CD8-positive, alpha-beta memory T cell (primary cell): ENCODE data around the gene SFTPB. TPM values are rescaled to one million over a fixed set of nuclear protein-coding genes. Genes with fewer than 3 reads are reported as not detected.
"Not testable (repeated sequence)": the region's sequence is repeated elsewhere in the genome, so short reads cannot be mapped to it uniquely, and the experiment has no call there.

Experiments
- CTCF ChIA-PET: fragments of 350-600 bp; sonication (Branson Sonifier 250); formaldehyde crosslinking; loops from one replicate; lab custom pipeline; 2021; ENCODE audit warnings: antibody characterized with exemption; lab: Charles Lee
- POLR2A ChIA-PET: fragments of 350-600 bp; sonication (Branson Sonifier 250); formaldehyde crosslinking; loops from one replicate; lab custom pipeline; 2021; ENCODE audit warnings: antibody characterized with exemption; lab: Charles Lee
- DNase-seq, 5 donors: peaks; one replicate each; pipeline versions ENCODE4 v3.0.0 to v3.0.0-alpha.2; 2020 to 2022; ENCODE audit warnings: mixed read lengths in 1 of 5
- H3K27ac ChIP-seq: one replicate; pipeline ENCODE4 v1.7.0; 2013; ENCODE audit warnings: low read depth, mild to moderate bottlenecking, low read length, moderate library complexity
- H3K27me3 ChIP-seq: 2 replicates; pipeline ENCODE4 v1.7.0; 2013; ENCODE audit warnings: low read length, mild to moderate bottlenecking; ENCODE audit not compliant: insufficient read depth, poor library complexity, severe bottlenecking
- H3K36me3 ChIP-seq: 2 replicates; pipeline ENCODE4 v1.7.0; 2013; ENCODE audit warnings: mild to moderate bottlenecking, low read length, moderate library complexity; ENCODE audit not compliant: insufficient read depth
- H3K4me1 ChIP-seq: 2 replicates; pipeline ENCODE4 v1.7.0; 2013; ENCODE audit warnings: mild to moderate bottlenecking, low read length, moderate library complexity; ENCODE audit not compliant: insufficient read depth
- H3K4me3 ChIP-seq: 2 replicates; pipeline ENCODE4 v1.7.0; 2013; ENCODE audit warnings: mild to moderate bottlenecking, low read length
- H3K9me3 ChIP-seq: 2 replicates; pipeline ENCODE4 v1.7.0; 2013; ENCODE audit warnings: mild to moderate bottlenecking, low read length
- H3K27ac Mint-ChIP-seq, 8 donors: one replicate each; pipeline ENCODE4 v1.8.0; 2020 to 2021; ENCODE audit warnings: mixed read lengths in 8 of 8, mild to moderate bottlenecking in 6 of 8, inconsistent platforms in 3 of 8, moderate library complexity in 3 of 8
- H3K27me3 Mint-ChIP-seq, 2 donors: one replicate each; pipeline ENCODE4 v1.8.0; 2020 to 2021; ENCODE audit warnings: mixed read lengths in 2 of 2, mild to moderate bottlenecking in 1 of 2, moderate library complexity in 1 of 2
- H3K36me3 Mint-ChIP-seq, 3 donors: one replicate each; pipeline ENCODE4 v1.8.0; 2020 to 2021; ENCODE audit warnings: mixed read lengths in 3 of 3, inconsistent platforms in 1 of 3, mild to moderate bottlenecking in 1 of 3
- H3K4me1 Mint-ChIP-seq, 3 donors: one replicate each; pipeline ENCODE4 v1.8.0; 2020 to 2021; ENCODE audit warnings: mixed read lengths in 3 of 3, inconsistent platforms in 1 of 3, mild to moderate bottlenecking in 1 of 3
- H3K4me3 Mint-ChIP-seq, 7 donors: one replicate each; pipeline ENCODE4 v1.8.0; 2020 to 2021; ENCODE audit warnings: mixed read lengths in 7 of 7, mild to moderate bottlenecking in 6 of 7, moderate library complexity in 4 of 7, inconsistent platforms in 2 of 7
- H3K9me3 Mint-ChIP-seq, 5 donors: one replicate each; pipeline ENCODE4 v1.8.0; 2020 to 2022; ENCODE audit warnings: mixed read lengths in 5 of 5, mild to moderate bottlenecking in 3 of 5, moderate library complexity in 2 of 5, inconsistent platforms in 1 of 5
- polyA plus RNA-seq: library from polyadenylated mRNA; unstranded; fragments of 300-500 nt; fragmentation: Illumina TruSeq; gene quantifications from one replicate; pipeline ENCODE4 v1.2.3, GENCODE V29; 2021
- total RNA-seq, 2 experiments: library from RNA; stranded (reverse); gene quantifications; one replicate each; pipeline ENCODE4 v1.2.3, GENCODE V29; 2021

Gene SFTPB
- total and polyA plus RNA-seq, 3 experiments from 2014 or later = not detected

- H3K4me3 Mint-ChIP-seq, H3K4me3 ChIP-seq, POLR2A ChIA-PET, DNase-seq, H3K9me3 ChIP-seq, H3K4me1 ChIP-seq, H3K27me3 ChIP-seq, H3K27ac ChIP-seq, H3K27me3 Mint-ChIP-seq, H3K36me3 ChIP-seq, H3K9me3 Mint-ChIP-seq, H3K4me1 Mint-ChIP-seq: not testable (repeated sequence)
- H3K27ac Mint-ChIP-seq = peak overlapping the region in 2 of 8 donors; percentile 23 to 51
- H3K36me3 Mint-ChIP-seq = peaks cover 0 to 45% (median 6%) of the 10 kb centered on the region in 3 donors
- CTCF ChIA-PET = interaction anchor here (2.9 kb wide), 1 partner anchor 20 kb away, joined by 15 read pairs; no protein-coding TSS in a partner anchor
Observed at GRCh38 chr2:85657399-85657798, 10.6 kb downstream of the SFTPB start.

GRCh38 chr2:85656468-85656867, 11.5 kb downstream of the SFTPB start:
- H3K36me3 ChIP-seq = peaks cover 4% of the 10 kb centered on the region
- no peak overlapping the region for H3K4me3 Mint-ChIP-seq
- no peaks in the 10 kb centered on the region for H3K9me3 Mint-ChIP-seq
- no peaks in the 10 kb centered on the region for H3K27me3 ChIP-seq
- peaks cover 0 to 51% (median 9%) of the 10 kb centered on the region in 3 donors for H3K36me3 Mint-ChIP-seq
- DNase-seq = no peak
- H3K27ac ChIP-seq = no peak overlapping the region
- no peaks in the 10 kb centered on the region for H3K27me3 Mint-ChIP-seq
- peak overlapping the region in 1 of 8 donors; percentile 66 for H3K27ac Mint-ChIP-seq
- ChIA-PET POLR2A (no interaction called here), CTCF (no interaction called here)
- peaks cover 4 to 7% (median 6%) of the 10 kb centered on the region in 3 donors for H3K4me1 Mint-ChIP-seq
- H3K4me3 ChIP-seq = no peak overlapping the region
- H3K4me1 ChIP-seq = no peaks in the 10 kb centered on the region
- H3K9me3 ChIP-seq = no peaks in the 10 kb centered on the region

- Mint-ChIP-seq H3K4me1 (peaks cover 4 to 7% (median 6%) of the 10 kb centered on the region in 3 donors), H3K9me3 (no peaks in the 10 kb centered on the region), H3K36me3 (peaks cover 0 to 56% (median 9%) of the 10 kb centered on the region in 3 donors), H3K27me3 (no peaks in the 10 kb centered on the region), H3K27ac (peak overlapping the region in 3 of 8 donors; percentile 27 to 54 (median 38)), H3K4me3 (peak overlapping the region in 1 of 7 donors; percentile 38)
- Histone ChIP-seq H3K4me1 (no peaks in the 10 kb centered on the region), H3K9me3 (no peaks in the 10 kb centered on the region), H3K36me3 (peaks cover 4% of the 10 kb centered on the region), H3K27me3 (no peaks in the 10 kb centered on the region), H3K4me3 (no peak overlapping the region), H3K27ac (no peak overlapping the region)
- POLR2A ChIA-PET = no interaction called here
- CTCF ChIA-PET = no interaction called here
- peak in 1 of 5 donors; percentile 11 for DNase-seq
Observed at GRCh38 chr2:85655961-85656417, 12.0 kb downstream of the SFTPB start.

DNA sequence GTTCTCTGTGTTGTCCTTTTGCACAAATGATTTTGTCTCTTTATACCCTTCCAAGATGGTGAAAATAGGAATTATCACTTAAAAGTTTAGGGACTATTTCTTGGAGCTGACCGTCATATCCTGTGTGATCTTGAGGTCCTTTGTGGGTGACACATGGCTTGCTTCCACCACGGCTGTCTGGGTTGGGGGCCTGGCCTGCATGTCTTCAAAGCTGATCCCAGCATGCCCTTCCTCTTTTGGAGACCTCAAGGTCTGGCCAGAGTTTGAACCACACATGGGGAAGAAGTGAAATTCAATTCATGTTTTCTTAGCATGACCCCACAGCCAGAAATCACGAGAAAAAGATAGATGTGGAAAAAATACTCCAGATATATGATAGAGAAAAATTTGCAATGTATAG, 14.0 kb downstream of the SFTPB start:
- POLR2A ChIA-PET = no interaction called here
- Mint-ChIP-seq H3K27ac (peak overlapping the region in 2 of 8 donors; percentile 12 to 72), H3K4me3 (no peak overlapping the region), H3K36me3 (peaks cover 0 to 67% (median 12%) of the 10 kb centered on the region in 3 donors), H3K9me3 (no peaks in the 10 kb centered on the region), H3K4me1 (peaks cover 2 to 4% (median 2%) of the 10 kb centered on the region in 3 donors), H3K27me3 (no peaks in the 10 kb centered on the region)
- H3K4me3 ChIP-seq = no peak overlapping the region
- no peaks in the 10 kb centered on the region for H3K9me3 ChIP-seq
- peaks cover 16% of the 10 kb centered on the region for H3K36me3 ChIP-seq
- H3K4me1 ChIP-seq = no peaks in the 10 kb centered on the region
- CTCF ChIA-PET = no interaction called here
- DNase-seq = no peak
- no peaks in the 10 kb centered on the region for H3K27me3 ChIP-seq
- no peak overlapping the region for H3K27ac ChIP-seq

GRCh38 chr2:85652056-85652455, 15.9 kb downstream of the SFTPB start:
- H3K4me1 Mint-ChIP-seq = no peaks in the 10 kb centered on the region
- Histone ChIP-seq H3K4me3 (no peak overlapping the region), H3K36me3 (peaks cover 34% of the 10 kb centered on the region), H3K4me1 (no peaks in the 10 kb centered on the region), H3K9me3 (no peaks in the 10 kb centered on the region), H3K27ac (no peak overlapping the region), H3K27me3 (no peaks in the 10 kb centered on the region)
- ChIA-PET POLR2A (no interaction called here), CTCF (interaction anchor here (0.6 to 1.2 kb wide), 2 partner anchors 15 to 77 kb away, joined by 3 read pairs; no protein-coding TSS in a partner anchor)
- H3K4me3 Mint-ChIP-seq = peak overlapping the region in 1 of 7 donors; percentile 23
- H3K27me3 Mint-ChIP-seq = no peaks in the 10 kb centered on the region
- peaks cover 9 to 72% (median 20%) of the 10 kb centered on the region in 3 donors for H3K36me3 Mint-ChIP-seq
- H3K9me3 Mint-ChIP-seq = no peaks in the 10 kb centered on the region
- peak overlapping the region in 1 of 8 donors; percentile 29 for H3K27ac Mint-ChIP-seq
- DNase-seq = peak in 1 of 5 donors; percentile 8

DNA sequence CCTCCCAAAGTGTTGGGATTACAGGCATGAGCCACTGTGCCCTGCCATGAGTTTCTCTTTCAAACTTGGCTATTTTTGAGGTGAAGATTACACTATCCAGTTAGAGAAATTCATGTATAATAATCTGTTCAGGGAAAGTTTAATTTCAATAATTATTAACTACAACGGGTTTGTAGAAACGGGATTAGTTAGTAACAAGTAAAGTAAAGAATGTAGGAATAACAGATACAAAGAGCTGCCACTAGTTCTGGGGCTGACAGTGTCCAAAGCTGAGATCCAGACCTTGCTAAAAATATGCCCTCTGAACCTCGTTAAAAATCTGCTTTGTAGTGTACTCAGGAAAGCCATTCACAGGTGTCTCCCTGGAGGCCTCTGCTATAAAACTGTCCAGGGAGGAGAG, 16.9 kb downstream of the SFTPB start:
- no peak overlapping the region for H3K27ac Mint-ChIP-seq

GRCh38 chr2:85650456-85650855, 17.5 kb downstream of the SFTPB start:
- POLR2A ChIA-PET = no interaction called here
- Mint-ChIP-seq H3K36me3 (peaks cover 12 to 78% (median 20%) of the 10 kb centered on the region in 3 donors), H3K9me3 (no peaks in the 10 kb centered on the region)

More for the DNA sequence above, 16.9 kb downstream of the SFTPB start:
- Histone ChIP-seq H3K27me3 (no peaks in the 10 kb centered on the region), H3K27ac (no peak overlapping the region), H3K4me3 (no peak overlapping the region), H3K4me1 (no peaks in the 10 kb centered on the region), H3K36me3 (peaks cover 41% of the 10 kb centered on the region), H3K9me3 (no peaks in the 10 kb centered on the region)
- Mint-ChIP-seq H3K4me1 (no peaks in the 10 kb centered on the region), H3K27me3 (no peaks in the 10 kb centered on the region), H3K36me3 (peaks cover 11 to 77% (median 23%) of the 10 kb centered on the region in 3 donors), H3K4me3 (no peak overlapping the region), H3K9me3 (no peaks in the 10 kb centered on the region)
- ChIA-PET CTCF (interaction anchor here (0.6 kb wide), 1 partner anchor 12 kb away, joined by 3 read pairs; no protein-coding TSS in a partner anchor), POLR2A (no interaction called here)
- no peak for DNase-seq

More at GRCh38 chr2:85650456-85650855, 17.5 kb downstream of the SFTPB start:
- no peaks in the 10 kb centered on the region for H3K9me3 ChIP-seq
- H3K4me3 ChIP-seq = no peak overlapping the region
- H3K27ac ChIP-seq = no peak overlapping the region
- Mint-ChIP-seq H3K4me1 (no peaks in the 10 kb centered on the region), H3K27me3 (no peaks in the 10 kb centered on the region), H3K4me3 (no peak overlapping the region), H3K27ac (no peak overlapping the region)
- no peaks in the 10 kb centered on the region for H3K4me1 ChIP-seq
- CTCF ChIA-PET = interaction anchor here (0.6 to 3.0 kb wide), 2 partner anchors 11 to 13 kb away, joined by 3 to 15 read pairs; no protein-coding TSS in a partner anchor
- H3K27me3 ChIP-seq = no peaks in the 10 kb centered on the region
- no peak for DNase-seq
- H3K36me3 ChIP-seq = peaks cover 45% of the 10 kb centered on the region
